Rectal smooth muscle tissue (tissue), 1 donor: ENCODE results near the gene SLC30A5.

Source experiments
- H3K27ac ChIP-seq: one replicate; pipeline ENCODE4 v1.7.0; 2013; ENCODE audit warnings: low read depth, low read length, inconsistent platforms
- H3K27me3 ChIP-seq: one replicate; pipeline ENCODE4 v1.7.0; 2013; ENCODE audit warnings: low read length; ENCODE audit not compliant: control insufficient read depth, insufficient read depth
- H3K36me3 ChIP-seq: one replicate; pipeline ENCODE4 v1.7.0; 2013; ENCODE audit warnings: low read length; ENCODE audit not compliant: control insufficient read depth, insufficient read depth
- H3K4me1 ChIP-seq: one replicate; pipeline ENCODE4 v1.7.0; 2013; ENCODE audit warnings: low read length; ENCODE audit not compliant: control insufficient read depth, insufficient read depth
- H3K4me3 ChIP-seq: one replicate; pipeline ENCODE4 v1.7.0; 2013; ENCODE audit warnings: low read length
- H3K9ac ChIP-seq: one replicate; pipeline ENCODE4 v1.7.0; 2013; ENCODE audit warnings: low read length

The SLC30A5 gene

GRCh38 chr5:69149676-69150010 lies 55.8 kb downstream of the SLC30A5 start:
- no peaks in the 10 kb centered on the region for H3K4me1 ChIP-seq
- H3K36me3 ChIP-seq: no peaks in the 10 kb centered on the region
- H3K9ac ChIP-seq: no peak overlapping the region
- H3K4me3 ChIP-seq: no peak overlapping the region
- no peaks in the 10 kb centered on the region for H3K27me3 ChIP-seq
- H3K27ac ChIP-seq: no peak overlapping the region

GRCh38 chr5:69152731-69153130 lies 58.9 kb downstream of the SLC30A5 start:
- Histone ChIP-seq H3K27ac (no peak overlapping the region), H3K27me3 (no peaks in the 10 kb centered on the region), H3K4me3 (no peak overlapping the region), H3K4me1 (no peaks in the 10 kb centered on the region), H3K9ac (no peak overlapping the region), H3K36me3 (no peaks in the 10 kb centered on the region)

- Histone ChIP-seq H3K27ac (no peak overlapping the region), H3K4me1 (no peaks in the 10 kb centered on the region), H3K27me3 (no peaks in the 10 kb centered on the region), H3K36me3 (no peaks in the 10 kb centered on the region), H3K4me3 (no peak overlapping the region), H3K9ac (no peak overlapping the region)
These were observed 62.6 kb downstream of the SLC30A5 start for GRCh38 chr5:69156456-69156855.

GRCh38 chr5:69158039-69158438 lies 64.2 kb downstream of the SLC30A5 start:
- no peak overlapping the region for H3K27ac ChIP-seq
- no peaks in the 10 kb centered on the region for H3K4me1 ChIP-seq
- H3K4me3 ChIP-seq: no peak overlapping the region
- no peak overlapping the region for H3K9ac ChIP-seq
- no peaks in the 10 kb centered on the region for H3K27me3 ChIP-seq
- no peaks in the 10 kb centered on the region for H3K36me3 ChIP-seq

GRCh38 chr5:69160651-69161050 lies 66.8 kb downstream of the SLC30A5 start:
- H3K27me3 ChIP-seq: no peaks in the 10 kb centered on the region
- H3K9ac ChIP-seq: no peak overlapping the region
- H3K4me1 ChIP-seq: no peaks in the 10 kb centered on the region
- no peak overlapping the region for H3K27ac ChIP-seq
- no peaks in the 10 kb centered on the region for H3K36me3 ChIP-seq
- H3K4me3 ChIP-seq: no peak overlapping the region

- Histone ChIP-seq H3K4me3 (peak within 1 kb of the TSS; percentile 95), H3K27me3 (no peaks in the 10 kb centered on the region), H3K4me1 (peaks cover 3% of the 10 kb centered on the region), H3K27ac (peak within 1 kb of the TSS; percentile 33), H3K9ac (peak within 1 kb of the TSS; percentile 62), H3K36me3 (peaks cover under 1% of the 10 kb centered on the region)
These were observed 73.1 kb downstream of the SLC30A5 start, which contains the start of gene CCNB1 for GRCh38 chr5:69166686-69167492. Gene CCNB1, plus strand, starts transcription at chr5:69167150. Its CDS starts 113 bp downstream, at chr5:69167263.

- Histone ChIP-seq H3K4me1 (peaks cover 3% of the 10 kb centered on the region), H3K36me3 (peaks cover 2% of the 10 kb centered on the region), H3K4me3 (peak overlapping the region; percentile 95), H3K27me3 (no peaks in the 10 kb centered on the region), H3K27ac (no peak overlapping the region), H3K9ac (peak overlapping the region; percentile 62)
These were observed 73.7 kb downstream of the SLC30A5 start for GRCh38 chr5:69167493-69167855.

- Histone ChIP-seq H3K9ac (no peak overlapping the region), H3K4me3 (peak overlapping the region; percentile 95), H3K27ac (no peak overlapping the region)
These were observed 74.1 kb downstream of the SLC30A5 start for GRCh38 chr5:69167929-69168328.

GRCh38 chr5:69170495-69170894 lies 76.7 kb downstream of the SLC30A5 start:
- H3K27ac ChIP-seq: no peak overlapping the region
- no peaks in the 10 kb centered on the region for H3K27me3 ChIP-seq
- peaks cover 2% of the 10 kb centered on the region for H3K36me3 ChIP-seq
- peaks cover 3% of the 10 kb centered on the region for H3K4me1 ChIP-seq
- no peak overlapping the region for H3K9ac ChIP-seq
- H3K4me3 ChIP-seq: no peak overlapping the region

More at GRCh38 chr5:69167929-69168328, 74.1 kb downstream of the SLC30A5 start:
- Histone ChIP-seq H3K36me3 (peaks cover 2% of the 10 kb centered on the region), H3K27me3 (no peaks in the 10 kb centered on the region), H3K4me1 (peaks cover 3% of the 10 kb centered on the region)

GRCh38 chr5:69170969-69171368 lies 77.2 kb downstream of the SLC30A5 start:
- Histone ChIP-seq H3K27me3 (no peaks in the 10 kb centered on the region), H3K4me3 (no peak overlapping the region), H3K27ac (no peak overlapping the region), H3K4me1 (peaks cover 3% of the 10 kb centered on the region), H3K36me3 (peaks cover 2% of the 10 kb centered on the region), H3K9ac (no peak overlapping the region)
